Glomerular visceral epithelial cell (primary cell): ENCODE measurements around the gene MYBPHL.
A peak's percentile ranks its signal among the peaks of the same experiment; 100 is the strongest.

ENCODE experiments used
- DNase-seq: peaks from one replicate; pipeline ENCODE4 v3.0.0-alpha.2; 2016; ENCODE audit errors: extremely low spot score

Gene MYBPHL

GRCh38 chr1:109252893-109253802 is 53.7 kb downstream of the MYBPHL start:
- peak; percentile 91 for DNase-seq

GRCh38 chr1:109252167-109252892 is 54.5 kb downstream of the MYBPHL start:
- DNase-seq, result no peak

GRCh38 chr1:109251277-109252166 is 55.3 kb downstream of the MYBPHL start:
- DNase-seq, result no peak

GRCh38 chr1:109250454-109251276 is 56.1 kb downstream of the MYBPHL start:
- no peak for DNase-seq

GRCh38 chr1:109249654-109250401 is 57.0 kb downstream of the MYBPHL start:
- no peak for DNase-seq

- DNase-seq, result peak; percentile 75
These were observed 57.8 kb downstream of the MYBPHL start, which contains the start of gene CELSR2 for GRCh38 chr1:109248797-109249629. TSS of gene CELSR2 (plus strand) at chr1:109249539. CDS start at chr1:109250080, 541 bp downstream.

- DNase-seq, result no peak
These were observed 58.4 kb downstream of the MYBPHL start for GRCh38 chr1:109248444-109248796.

- DNase-seq, result no peak
These were observed 59.1 kb downstream of the MYBPHL start for GRCh38 chr1:109247401-109248365.

GRCh38 chr1:109246141-109246551 is 60.7 kb downstream of the MYBPHL start:
- no peak for DNase-seq

GRCh38 chr1:109243860-109244552 is 62.8 kb downstream of the MYBPHL start:
- no peak for DNase-seq

GRCh38 chr1:109243221-109243620 is 63.6 kb downstream of the MYBPHL start:
- no peak for DNase-seq

- no peak for DNase-seq
These were observed 64.4 kb downstream of the MYBPHL start for GRCh38 chr1:109242387-109242786.
